Endometrial microvascular endothelial cells (primary cell): ENCODE measurements around the gene ADAM30. TPM values are rescaled to one million over a fixed set of nuclear protein-coding genes. Genes with fewer than 3 reads are reported as not detected.

Experiments
- in situ Hi-C: cut with HindIII; loops from 2 replicates; pipeline ENCODE4 v1.10.0; 2017; ENCODE audit warnings: low sequenced_read_pairs, low pct_unique_long_range_greater_than_20kb; ENCODE audit errors: inconsistent ontology term
- total RNA-seq: library from RNA; depleted of rRNA; stranded (reverse); fragments of >200 nt; gene quantifications from one replicate; pipeline ENCODE4 v1.2.3, GENCODE V29; 2015; ENCODE audit errors: inconsistent ontology term

The ADAM30 gene
- total RNA-seq: not detected

GRCh38 chr1:119896303-119896702, at the start of gene ADAM30:
Gene ADAM30 (minus strand): TSS chr1:119896515. CDS start chr1:119896336, 179 bp downstream.
- in situ Hi-C loops: no loop called here

GRCh38 chr1:119943216-119943615, 46.9 kb upstream of the ADAM30 start:
- in situ Hi-C loops: no loop called here

GRCh38 chr1:119941392-119941791, 45.1 kb upstream of the ADAM30 start:
- in situ Hi-C loops: no loop called here

GRCh38 chr1:119940697-119941096, 44.4 kb upstream of the ADAM30 start:
- in situ Hi-C loops: no loop called here

GRCh38 chr1:119937198-119937597, 40.9 kb upstream of the ADAM30 start:
- in situ Hi-C loops: no loop called here

GRCh38 chr1:119935915-119936314, 39.6 kb upstream of the ADAM30 start:
- in situ Hi-C loops: no loop called here

- in situ Hi-C loops: no loop called here
Observed at GRCh38 chr1:119935373-119935772, 39.1 kb upstream of the ADAM30 start.

- in situ Hi-C loops: no loop called here
Observed at GRCh38 chr1:119933397-119933796, 37.1 kb upstream of the ADAM30 start.

GRCh38 chr1:119929643-119930315, 33.5 kb upstream of the ADAM30 start:
- in situ Hi-C loops: no loop called here

GRCh38 chr1:119926553-119926952, 30.2 kb upstream of the ADAM30 start:
- in situ Hi-C loops: no loop called here

GRCh38 chr1:119924948-119925898, 28.9 kb upstream of the ADAM30 start:
- in situ Hi-C loops: no loop called here

- in situ Hi-C loops: no loop called here
Observed at GRCh38 chr1:119920104-119920968, 24.0 kb upstream of the ADAM30 start.

- in situ Hi-C loops: no loop called here
Observed at GRCh38 chr1:119919241-119919640, 22.9 kb upstream of the ADAM30 start.

GRCh38 chr1:119918301-119918700, 22.0 kb upstream of the ADAM30 start:
- in situ Hi-C loops: no loop called here

GRCh38 chr1:119917304-119918055, 21.2 kb upstream of the ADAM30 start:
- in situ Hi-C loops: no loop called here

GRCh38 chr1:119915517-119915916, 19.2 kb upstream of the ADAM30 start:
- in situ Hi-C loops: no loop called here

GRCh38 chr1:119914071-119914470, 17.8 kb upstream of the ADAM30 start:
- in situ Hi-C loops: no loop called here

GRCh38 chr1:119912963-119913362, 16.6 kb upstream of the ADAM30 start:
- in situ Hi-C loops: no loop called here
